H9 (cell line): ENCODE data around the gene TREM2. TPM values are rescaled to one million over a fixed set of nuclear protein-coding genes. Genes with fewer than 3 reads are reported as not detected.
A peak's percentile ranks its signal among the peaks of the same experiment; 100 is the strongest.

Experiments
- DNase-seq: peaks from one replicate; pipeline ENCODE4 v3.0.0-alpha.2; 2017
- H2AFZ ChIP-seq: one replicate; pipeline ENCODE4 v1.6.1; 2013; ENCODE audit warnings: mild to moderate bottlenecking, low read length, control low read depth, moderate library complexity
- H2AK5ac ChIP-seq: 2 replicates; pipeline ENCODE4 v1.6.1; 2013; ENCODE audit warnings: low read length, control low read depth, mixed read lengths; ENCODE audit not compliant: insufficient read length
- H2BK120ac ChIP-seq: one replicate; pipeline ENCODE4 v1.6.1; 2013; ENCODE audit warnings: low read depth, mild to moderate bottlenecking, low read length, control low read depth, inconsistent platforms; ENCODE audit not compliant: poor library complexity, severe bottlenecking
- H2BK12ac ChIP-seq: 2 replicates; pipeline ENCODE4 v1.6.1; 2013; ENCODE audit warnings: low read length, control low read depth, mixed read lengths, low read depth; ENCODE audit not compliant: insufficient read length
- H2BK15ac ChIP-seq: 2 replicates; pipeline ENCODE4 v1.6.1; 2013; ENCODE audit warnings: low read depth, low read length, control low read depth
- H2BK20ac ChIP-seq: one replicate; pipeline ENCODE4 v1.6.1; 2013; ENCODE audit warnings: low read depth, mild to moderate bottlenecking, low read length, control low read depth, inconsistent platforms; ENCODE audit not compliant: poor library complexity, severe bottlenecking
- H2BK5ac ChIP-seq: 2 replicates; pipeline ENCODE4 v1.6.1; 2013; ENCODE audit warnings: low read length, control low read depth, mixed read lengths; ENCODE audit not compliant: insufficient read length
- H3K14ac ChIP-seq: 2 replicates; pipeline ENCODE4 v1.6.1; 2013; ENCODE audit warnings: low read length, control low read depth; ENCODE audit not compliant: insufficient read depth
- H3K18ac ChIP-seq: 2 replicates; pipeline ENCODE4 v1.6.1; 2013; ENCODE audit warnings: low read depth, mild to moderate bottlenecking, mixed read lengths, low read length, control low read depth; ENCODE audit not compliant: insufficient read length
- H3K23ac ChIP-seq: 2 replicates; pipeline ENCODE4 v1.6.1; 2013; ENCODE audit warnings: low read length, control low read depth, mixed read lengths, low read depth; ENCODE audit not compliant: insufficient read length
- H3K23me2 ChIP-seq: 2 replicates; pipeline ENCODE4 v1.6.1; 2013; ENCODE audit warnings: low read depth, mild to moderate bottlenecking, mixed read lengths, low read length, control low read depth; ENCODE audit not compliant: insufficient read length, poor library complexity, severe bottlenecking
- H3K27ac ChIP-seq: 2 replicates; pipeline ENCODE4 v1.5.1; 2013; ENCODE audit warnings: low read length, control low read depth, mixed read lengths, low read depth; ENCODE audit not compliant: insufficient read length
- H3K27me3 ChIP-seq: 2 replicates; pipeline ENCODE4 v1.6.1; 2013; ENCODE audit warnings: low read length, control low read depth, inconsistent platforms; ENCODE audit not compliant: insufficient read depth
- H3K4ac ChIP-seq: 2 replicates; pipeline ENCODE4 v1.6.1; 2013; ENCODE audit warnings: low read depth, mild to moderate bottlenecking, control low read depth, inconsistent platforms, low read length, moderate library complexity
- H3K4me1 ChIP-seq: 2 replicates; pipeline ENCODE4 v1.6.1; 2013; ENCODE audit warnings: low read length, control low read depth, inconsistent platforms; ENCODE audit not compliant: insufficient read depth
- H3K4me2 ChIP-seq: 2 replicates; pipeline ENCODE4 v1.6.1; 2013; ENCODE audit warnings: low read length, control low read depth, mixed read lengths; ENCODE audit not compliant: insufficient read length, insufficient read depth
- H3K56ac ChIP-seq: 2 replicates; pipeline ENCODE4 v1.6.1; 2013; ENCODE audit warnings: low read depth, mild to moderate bottlenecking, mixed read lengths, low read length, control low read depth; ENCODE audit not compliant: insufficient read length
- H3K79me1 ChIP-seq: 2 replicates; pipeline ENCODE4 v1.6.1; 2013; ENCODE audit warnings: low read depth, mild to moderate bottlenecking, moderate library complexity, low read length, control low read depth, inconsistent platforms; ENCODE audit not compliant: insufficient read depth, poor library complexity, severe bottlenecking
- H3K79me2 ChIP-seq: 2 replicates; pipeline ENCODE4 v1.6.1; 2013; ENCODE audit warnings: low read length, control low read depth, inconsistent platforms; ENCODE audit not compliant: insufficient read depth
- H3K9ac ChIP-seq: 2 replicates; pipeline ENCODE4 v1.6.1; 2013; ENCODE audit warnings: low read length, control low read depth, mixed read lengths; ENCODE audit not compliant: insufficient read length; ENCODE audit errors: extremely low read depth
- H3K9me3 ChIP-seq: one replicate; pipeline ENCODE4 v1.6.1; 2013; ENCODE audit warnings: low read depth, low read length, inconsistent platforms; ENCODE audit not compliant: control insufficient read depth
- H3T11ph ChIP-seq: one replicate; pipeline ENCODE4 v1.6.1; 2013; ENCODE audit warnings: mild to moderate bottlenecking, low read length, control low read depth, inconsistent platforms
- H4K20me1 ChIP-seq: one replicate; pipeline ENCODE4 v1.6.1; 2013; ENCODE audit not compliant: control insufficient read depth, insufficient read length, insufficient read depth
- H4K5ac ChIP-seq: 2 replicates; pipeline ENCODE4 v1.6.1; 2013; ENCODE audit warnings: low read depth, mild to moderate bottlenecking, mixed read lengths, low read length, control low read depth; ENCODE audit not compliant: insufficient read length
- H4K8ac ChIP-seq: replicated peaks from 2 replicates; pipeline ENCODE4 v1.6.1; 2013; ENCODE audit warnings: low read length, control low read depth, mixed read lengths, low read depth; ENCODE audit not compliant: insufficient read length
- H4K91ac ChIP-seq: 2 replicates; pipeline ENCODE4 v1.6.1; 2013; ENCODE audit warnings: low read depth, mild to moderate bottlenecking, moderate library complexity, mixed read lengths, low read length, control low read depth; ENCODE audit not compliant: insufficient read length
- H3K27ac Mint-ChIP-seq, 3 experiments: 2 replicates in 2 of 3; 3 replicates in 1 of 3; pipeline ENCODE4 v1.8.0; 2020 to 2021; ENCODE audit warnings: mixed read lengths in 3 of 3, mild to moderate bottlenecking in 1 of 3, moderate library complexity in 1 of 3
- H3K27me3 Mint-ChIP-seq: 2 replicates; pipeline ENCODE4 v1.8.0; 2021; ENCODE audit warnings: low read depth, mild to moderate bottlenecking, moderate library complexity, mixed read lengths
- H3K36me3 Mint-ChIP-seq, 3 experiments: 2 replicates in 2 of 3; 3 replicates in 1 of 3; pipeline ENCODE4 v1.8.0; 2020 to 2021; ENCODE audit warnings: low read depth in 3 of 3, mixed read lengths in 3 of 3; ENCODE audit not compliant: insufficient read depth in 1 of 3
- H3K4me1 Mint-ChIP-seq, 2 experiments: 2 replicates each; pipeline ENCODE4 v1.8.0; 2020; ENCODE audit warnings: mixed read lengths in 2 of 2
- H3K4me3 Mint-ChIP-seq, 2 experiments: 2 replicates in 1 of 2; 3 replicates in 1 of 2; pipeline ENCODE4 v1.8.0; 2020 to 2021; ENCODE audit warnings: mild to moderate bottlenecking in 2 of 2, mixed read lengths in 2 of 2, moderate library complexity in 1 of 2
- H3K9me3 Mint-ChIP-seq, 2 experiments: 2 replicates in 1 of 2; 3 replicates in 1 of 2; pipeline ENCODE4 v1.8.0; 2020; ENCODE audit warnings: mild to moderate bottlenecking in 2 of 2, mixed read lengths in 2 of 2, moderate library complexity in 1 of 2
- CTCF ChIP-seq: fragments of 200-600 bp; sonication (generic); conservative IDR thresholded peaks from 3 replicates; pipeline ENCODE4 v1.8.0; 2021; ENCODE audit warnings: antibody characterized with exemption, mild to moderate bottlenecking
- WGBS: extraction: QIAGEN DNeasy Blood & Tissue Kit; methylation state at CpG from one replicate; pipeline ENCODE4 v1.1.7; 2013; ENCODE audit warnings: missing lambda C conversion rate, low lambda C conversion rate, mixed read lengths; ENCODE audit not compliant: insufficient read length; ENCODE audit errors: extremely low coverage; 5-methylcytosine and 5-hydroxymethylcytosine counted together
- total RNA-seq: library from RNA; stranded (reverse); gene quantifications from 2 replicates; pipeline ENCODE4 v1.2.1, GENCODE V29; 2021

Gene TREM2
- total RNA-seq, 1 experiment from 2014 or later: 0.31 TPM

- Histone ChIP-seq H3K27me3 (no peaks in the 10 kb centered on the region), H3K4me2 (no peak within 1 kb of the TSS), H4K8ac (no peak within 1 kb of the TSS), H3K79me1 (no peaks in the 10 kb centered on the region), H2BK20ac (no peak within 1 kb of the TSS), H2AK5ac (no peak within 1 kb of the TSS), H4K5ac (no peak within 1 kb of the TSS), H2BK120ac (no peak within 1 kb of the TSS), H2BK5ac (no peak within 1 kb of the TSS), H2BK15ac (no peak within 1 kb of the TSS), H3K9ac (no peak within 1 kb of the TSS), H3K79me2 (no peaks in the 10 kb centered on the region), H3K4me1 (peaks cover 2% of the 10 kb centered on the region; the same call in 1 of the 2 replicates), H2AFZ (no peak within 1 kb of the TSS), H3K18ac (no peak within 1 kb of the TSS), H3K56ac (no peak within 1 kb of the TSS), H3K23ac (no peak within 1 kb of the TSS), H3K4ac (no peak within 1 kb of the TSS), H3K14ac (no peak within 1 kb of the TSS; the same call in 1 of the 2 replicates), H4K20me1 (no peaks in the 10 kb centered on the region), H3T11ph (no peak within 1 kb of the TSS), H2BK12ac (no peak within 1 kb of the TSS), H3K27ac (no peak within 1 kb of the TSS), H3K9me3 (no peaks in the 10 kb centered on the region), H3K23me2 (no peaks in the 10 kb centered on the region), H4K91ac (no peak within 1 kb of the TSS)
- Mint-ChIP-seq H3K27me3 (peaks cover 6% of the 10 kb centered on the region), H3K4me1 (peaks cover 14 to 18% of the 10 kb centered on the region in 2 experiments), H3K4me3 (no peak within 1 kb of the TSS), H3K9me3 (no peaks in the 10 kb centered on the region), H3K36me3 (no peaks in the 10 kb centered on the region), H3K27ac (peak within 1 kb of the TSS in 1 of 3 experiments; percentile 13; a peak in 2 of 7 replicates)
- no peak for TF ChIP-seq CTCF
- no peak for DNase-seq
- WGBS: no CpG with 5 or more reads among the region's 12 CpGs
These were observed 38.2 kb upstream of the TREM2 start, which contains the start of gene TREML2 for GRCh38 chr6:41200901-41201763. Gene TREML2, minus strand, starts transcription at chr6:41201149. Its CDS starts 141 bp downstream, at chr6:41201008.
